Neural cell (in vitro differentiated cells): ENCODE measurements around the gene NRG2.

Source experiments
- CTCF ChIP-seq: fragments of 450-650 bp; IDR thresholded peaks from 2 replicates; pipeline ENCODE4 v1.5.1; 2014; ENCODE audit warnings: antibody characterized with exemption, mild to moderate bottlenecking, moderate library complexity; ENCODE audit not compliant: poor library complexity, severe bottlenecking
- EP300 ChIP-seq: fragments of 450-650 bp; conservative IDR thresholded peaks from 2 replicates; pipeline ENCODE4 v1.6.1; 2014; ENCODE audit warnings: antibody characterized with exemption, mild to moderate bottlenecking, moderate library complexity; ENCODE audit not compliant: poor library complexity, severe bottlenecking
- EZH2 ChIP-seq: fragments of 200-600, 300-800 bp; shearing (Covaris generic), sonication (generic); IDR thresholded peaks from 2 replicates; pipeline ENCODE4 v1.6.1; 2014; ENCODE audit warnings: antibody characterized with exemption, low read length, borderline replicate concordance, mild to moderate bottlenecking; ENCODE audit not compliant: insufficient read depth, poor library complexity, severe bottlenecking
- MXI1 ChIP-seq: fragments of 450-650 bp; conservative IDR thresholded peaks from 2 replicates; pipeline ENCODE4 v1.6.1; 2014; ENCODE audit warnings: antibody characterized with exemption, mild to moderate bottlenecking; ENCODE audit not compliant: poor library complexity, severe bottlenecking
- POLR2AphosphoS5 ChIP-seq: IDR thresholded peaks from 2 replicates; pipeline ENCODE4 v1.6.1; 2012
- REST ChIP-seq: IDR thresholded peaks from 2 replicates; pipeline ENCODE4 v1.6.1; 2012; ENCODE audit warnings: borderline replicate concordance
- SMC3 ChIP-seq: fragments of 450-650 bp; conservative IDR thresholded peaks from 2 replicates; pipeline ENCODE4 v1.6.1; 2014; ENCODE audit warnings: antibody characterized with exemption, mild to moderate bottlenecking, moderate library complexity; ENCODE audit not compliant: poor library complexity
- TAF1 ChIP-seq: IDR thresholded peaks from 2 replicates; pipeline ENCODE4 v1.6.1; 2012; ENCODE audit warnings: low read depth

GRCh38 chr5:139852696-139853095, 190.4 kb downstream of the NRG2 start:
- TF ChIP-seq CTCF = no peak
- TF ChIP-seq EZH2 = no peak
- no peak for TF ChIP-seq POLR2AphosphoS5
- TF ChIP-seq TAF1 = no peak
- TF ChIP-seq REST = no peak
- TF ChIP-seq MXI1 = no peak
- TF ChIP-seq EP300 = no peak
- no peak for TF ChIP-seq SMC3
